Measurements from ENCODE around the gene TMEM205. TPM values are rescaled to one million over a fixed set of nuclear protein-coding genes. Genes with fewer than 3 reads are reported as not detected.
A peak's percentile ranks its signal among the peaks of the same experiment; 100 is the strongest.

Gene TMEM205
- total RNA-seq, 2 experiments from 2014 or later, result 39.9 to 58.9 TPM

- peaks cover 11% of the 10 kb centered on the region for H3K4me1 ChIP-seq (ENCODE audit: insufficient read depth, low read length, poor library complexity, severe bottlenecking)
- no peak overlapping the region for H2AFZ ChIP-seq (ENCODE audit: low read length)
- no peaks in the 10 kb centered on the region for H3K9me2 ChIP-seq (ENCODE audit: insufficient read depth, low read length)
- CTCF ChIA-PET (ENCODE audit: unreplicated experiment), result no interaction called here
- POLR2A ChIA-PET, result no interaction called here
- no peak overlapping the region for H3K4me3 ChIP-seq (ENCODE audit: low read depth, low read length, poor library complexity, severe bottlenecking)
- no peaks in the 10 kb centered on the region for H4K20me1 ChIP-seq (ENCODE audit: insufficient read depth, low read length)
- DNase-seq (ENCODE audit: low spot score), result no peak
- H3K27ac ChIP-seq (ENCODE audit: low read depth, low read length, poor library complexity, severe bottlenecking), result no peak overlapping the region
- no TSS peak for BruUV-seq (replicated peaks)
- H3K9me3 ChIP-seq (ENCODE audit: low read length), result no peaks in the 10 kb centered on the region
- TF ChIP-seq EZH2phosphoT487 (IDR thresholded peaks at IDR 0.05; ENCODE audit: borderline replicate concordance, low read depth, low read length), result no peak
- TF ChIP-seq, protein P1, sequence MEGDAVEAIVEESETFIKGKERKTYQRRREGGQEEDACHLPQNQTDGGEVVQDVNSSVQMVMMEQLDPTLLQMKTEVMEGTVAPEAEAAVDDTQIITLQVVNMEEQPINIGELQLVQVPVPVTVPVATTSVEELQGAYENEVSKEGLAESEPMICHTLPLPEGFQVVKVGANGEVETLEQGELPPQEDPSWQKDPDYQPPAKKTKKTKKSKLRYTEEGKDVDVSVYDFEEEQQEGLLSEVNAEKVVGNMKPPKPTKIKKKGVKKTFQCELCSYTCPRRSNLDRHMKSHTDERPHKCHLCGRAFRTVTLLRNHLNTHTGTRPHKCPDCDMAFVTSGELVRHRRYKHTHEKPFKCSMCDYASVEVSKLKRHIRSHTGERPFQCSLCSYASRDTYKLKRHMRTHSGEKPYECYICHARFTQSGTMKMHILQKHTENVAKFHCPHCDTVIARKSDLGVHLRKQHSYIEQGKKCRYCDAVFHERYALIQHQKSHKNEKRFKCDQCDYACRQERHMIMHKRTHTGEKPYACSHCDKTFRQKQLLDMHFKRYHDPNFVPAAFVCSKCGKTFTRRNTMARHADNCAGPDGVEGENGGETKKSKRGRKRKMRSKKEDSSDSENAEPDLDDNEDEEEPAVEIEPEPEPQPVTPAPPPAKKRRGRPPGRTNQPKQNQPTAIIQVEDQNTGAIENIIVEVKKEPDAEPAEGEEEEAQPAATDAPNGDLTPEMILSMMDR (conservative IDR thresholded peaks at IDR 0.05; ENCODE audit: low read length), result no peak
- no peaks in the 10 kb centered on the region for H3K36me3 ChIP-seq (ENCODE audit: insufficient read depth, low read length)
- intact Hi-C loops (cut with micrococcal nuclease; ENCODE audit: unreplicated experiment), result no loop called here
- H3K79me2 ChIP-seq (ENCODE audit: insufficient read depth, low read depth, low read length), result no peaks in the 10 kb centered on the region
- no peak overlapping the region for H3K4me2 ChIP-seq (ENCODE audit: low read length)
Observed at GRCh38 chr19:11325544-11325943, 20.5 kb downstream of the TMEM205 start.

GRCh38 chr19:11324748-11325389, 21.2 kb downstream of the TMEM205 start:
- Histone ChIP-seq H3K4me2 (ENCODE audit: low read length) (no peak overlapping the region), H4K20me1 (ENCODE audit: insufficient read depth, low read length) (no peaks in the 10 kb centered on the region), H2AFZ (ENCODE audit: low read length) (no peak overlapping the region), H3K27ac (ENCODE audit: low read depth, low read length, poor library complexity, severe bottlenecking) (no peak overlapping the region), H3K4me1 (ENCODE audit: insufficient read depth, low read length, poor library complexity, severe bottlenecking) (peaks cover 14% of the 10 kb centered on the region), H3K79me2 (ENCODE audit: insufficient read depth, low read depth, low read length) (no peaks in the 10 kb centered on the region), H3K9me2 (ENCODE audit: insufficient read depth, low read length) (no peaks in the 10 kb centered on the region), H3K9me3 (ENCODE audit: low read length) (no peaks in the 10 kb centered on the region), H3K36me3 (ENCODE audit: insufficient read depth, low read length) (no peaks in the 10 kb centered on the region), H3K4me3 (ENCODE audit: low read depth, low read length, poor library complexity, severe bottlenecking) (no peak overlapping the region)
- intact Hi-C loops (cut with micrococcal nuclease; ENCODE audit: unreplicated experiment), result no loop called here
- BruUV-seq (replicated peaks), result no TSS peak
- CTCF ChIA-PET (ENCODE audit: unreplicated experiment), result no interaction called here
- POLR2A ChIA-PET, result no interaction called here
- no peak for TF ChIP-seq EZH2phosphoT487 (IDR thresholded peaks at IDR 0.05; ENCODE audit: borderline replicate concordance, low read depth, low read length)
- TF ChIP-seq, protein P1 (conservative IDR thresholded peaks at IDR 0.05; ENCODE audit: low read length), result no peak
- DNase-seq (ENCODE audit: low spot score), result no peak

DNA sequence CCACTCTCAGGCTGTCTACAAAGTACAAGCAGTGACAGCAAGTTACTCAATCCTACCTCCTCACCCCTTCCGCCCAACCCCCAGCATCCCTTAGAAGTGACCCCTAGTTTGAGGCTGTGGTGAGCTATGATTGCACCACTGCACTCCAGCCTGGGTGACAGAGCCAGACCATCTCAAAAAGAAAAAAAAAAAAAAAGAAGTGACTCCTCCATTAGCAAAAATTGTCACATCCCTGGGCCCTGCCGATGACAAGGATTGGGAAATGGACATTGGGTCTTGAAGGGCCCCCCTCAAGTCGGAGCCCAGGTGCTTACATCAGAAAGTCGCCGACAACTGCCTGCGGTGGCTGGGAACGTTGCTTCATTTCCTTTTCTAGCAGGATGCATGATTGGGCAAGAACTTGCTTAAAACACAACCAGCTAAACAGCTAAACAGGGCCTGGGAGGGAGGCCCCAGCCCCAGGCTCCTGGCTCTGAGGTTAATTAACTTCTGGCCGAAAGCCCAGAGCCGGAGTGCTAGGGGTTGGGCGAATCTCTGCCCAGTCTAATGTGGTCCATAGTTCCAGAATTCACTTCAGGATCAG, 21.9 kb downstream of the TMEM205 start:
- Histone ChIP-seq H3K27ac (ENCODE audit: low read depth, low read length, poor library complexity, severe bottlenecking) (no peak overlapping the region), H2AFZ (ENCODE audit: low read length) (no peak overlapping the region), H3K4me1 (ENCODE audit: insufficient read depth, low read length, poor library complexity, severe bottlenecking) (peaks cover 14% of the 10 kb centered on the region), H4K20me1 (ENCODE audit: insufficient read depth, low read length) (no peaks in the 10 kb centered on the region), H3K4me3 (ENCODE audit: low read depth, low read length, poor library complexity, severe bottlenecking) (no peak overlapping the region), H3K9me2 (ENCODE audit: insufficient read depth, low read length) (no peaks in the 10 kb centered on the region), H3K36me3 (ENCODE audit: insufficient read depth, low read length) (no peaks in the 10 kb centered on the region), H3K9me3 (ENCODE audit: low read length) (no peaks in the 10 kb centered on the region), H3K4me2 (ENCODE audit: low read length) (0 out of 2 replicates have a peak overlapping the region, but pooled peaks have one; percentile 4), H3K79me2 (ENCODE audit: insufficient read depth, low read depth, low read length) (no peaks in the 10 kb centered on the region)
- DNase-seq (ENCODE audit: low spot score), result peak; percentile 31
- TF ChIP-seq, protein P1 (conservative IDR thresholded peaks at IDR 0.05; ENCODE audit: low read length), result no peak
- no peak for TF ChIP-seq EZH2phosphoT487 (IDR thresholded peaks at IDR 0.05; ENCODE audit: borderline replicate concordance, low read depth, low read length)
- intact Hi-C loops (cut with micrococcal nuclease; ENCODE audit: unreplicated experiment), result no loop called here
- no TSS peak for BruUV-seq (replicated peaks)
- ChIA-PET POLR2A (interaction anchor here (0.6 kb wide), 3 partner anchors 44 to 559 kb away, joined by 3 read pairs; no protein-coding TSS in a partner anchor), CTCF (ENCODE audit: unreplicated experiment) (interaction anchor here (0.7 kb wide), 1 partner anchor 16 kb away, joined by 3 read pairs; the partner anchor contains the start of gene RAB3D)
